GM23338 (cell line): ENCODE data around the gene CLEC1A. TPM values are rescaled to one million over a fixed set of nuclear protein-coding genes. Genes with fewer than 3 reads are reported as not detected.
A peak's percentile ranks its signal among the peaks of the same experiment; 100 is the strongest.

Source experiments
- ATAC-seq: fragments of 200-7000 bp; cut with Tn5 transposase; 3 replicates; pipeline ENCODE4 v1.9.1; 2020
- DNase-seq: peaks from one replicate; pipeline ENCODE4 v3.0.0-alpha.2; 2015; ENCODE audit warnings: low spot score
- H2AFZ ChIP-seq: fragments of 200-600 bp; sonication (generic); 2 replicates; pipeline ENCODE4 v1.8.0; 2016; ENCODE audit warnings: antibody characterized with exemption, mild to moderate bottlenecking, moderate library complexity
- H3F3A ChIP-seq: fragments of 200-600 bp; sonication (generic); replicated peaks from 2 replicates; pipeline ENCODE4 v1.8.0; 2017; ENCODE audit warnings: antibody characterized with exemption, mixed run types, low read depth
- H3K27ac ChIP-seq: fragments of 200-600 bp; sonication (generic); 2 replicates; pipeline ENCODE4 v1.6.1; 2016; ENCODE audit warnings: low read depth
- H3K27me3 ChIP-seq: fragments of 200-600 bp; sonication (generic); 2 replicates; pipeline ENCODE4 v1.8.0; 2016; ENCODE audit warnings: mild to moderate bottlenecking, mixed run types, moderate library complexity; ENCODE audit not compliant: insufficient read depth
- H3K36me3 ChIP-seq: fragments of 200-600 bp; sonication (generic); 2 replicates; pipeline ENCODE4 v1.8.0; 2016; ENCODE audit warnings: mild to moderate bottlenecking; ENCODE audit not compliant: insufficient read depth
- H3K4me1 ChIP-seq: fragments of 200-600 bp; sonication (generic); 2 replicates; pipeline ENCODE4 v1.8.0; 2016; ENCODE audit warnings: mild to moderate bottlenecking, moderate library complexity; ENCODE audit not compliant: insufficient read depth
- H3K4me2 ChIP-seq: fragments of 200-600 bp; sonication (generic); 2 replicates; pipeline ENCODE4 v1.7.1; 2017; ENCODE audit warnings: mixed run types
- H3K4me3 ChIP-seq: fragments of 200-600 bp; sonication (generic); 2 replicates; pipeline ENCODE4 v1.6.1; 2016; ENCODE audit warnings: mixed run types
- H3K79me2 ChIP-seq: fragments of 200-600 bp; sonication (generic); replicated peaks from 2 replicates; pipeline ENCODE4 v1.8.0; 2017; ENCODE audit warnings: mild to moderate bottlenecking; ENCODE audit not compliant: insufficient read depth
- H3K9me2 ChIP-seq: fragments of 200-600 bp; sonication (generic); 2 replicates; pipeline ENCODE4 v1.8.0; 2017; ENCODE audit not compliant: insufficient read depth
- H4K20me1 ChIP-seq: fragments of 200-600 bp; sonication (generic); replicated peaks from 2 replicates; pipeline ENCODE4 v1.8.0; 2017; ENCODE audit warnings: mild to moderate bottlenecking; ENCODE audit not compliant: insufficient read depth
- H3K27ac Mint-ChIP-seq: 2 replicates; pipeline ENCODE4 v1.8.0; 2020; ENCODE audit warnings: inconsistent platforms, mild to moderate bottlenecking, moderate library complexity, mixed read lengths
- H3K27me3 Mint-ChIP-seq: 3 replicates; pipeline ENCODE4 v1.8.0; 2022; ENCODE audit warnings: low read depth, mild to moderate bottlenecking, moderate library complexity, mixed read lengths, inconsistent platforms; ENCODE audit not compliant: insufficient read depth, poor library complexity
- H3K36me3 Mint-ChIP-seq: 3 replicates; pipeline ENCODE4 v1.8.0; 2021; ENCODE audit warnings: low read depth, mild to moderate bottlenecking, inconsistent platforms, moderate library complexity, mixed read lengths
- H3K4me1 Mint-ChIP-seq: 3 replicates; pipeline ENCODE4 v1.8.0; 2020; ENCODE audit warnings: mild to moderate bottlenecking, inconsistent platforms, mixed read lengths
- H3K4me3 Mint-ChIP-seq: 3 replicates; pipeline ENCODE4 v1.8.0; 2021; ENCODE audit warnings: moderate library complexity, mild to moderate bottlenecking, inconsistent platforms, mixed read lengths
- H3K9me3 Mint-ChIP-seq: 3 replicates; pipeline ENCODE4 v1.8.0; 2020; ENCODE audit warnings: moderate library complexity, mild to moderate bottlenecking, inconsistent platforms, mixed read lengths
- CREB1 ChIP-seq: fragments of 250-450 bp; sonication (Bioruptor Pico); IDR thresholded peaks from 2 replicates; pipeline ENCODE4 v1.5.0; 2020; ENCODE audit warnings: low read depth, mild to moderate bottlenecking, moderate library complexity
- EZH2 ChIP-seq: fragments of 200-600 bp; sonication (generic); IDR thresholded peaks from one replicate; pipeline ENCODE4 v1.8.0; 2017; ENCODE audit warnings: antibody characterized with exemption, mild to moderate bottlenecking, low read depth; ENCODE audit not compliant: unreplicated experiment
- JUNB ChIP-seq: IDR thresholded peaks from one replicate; pipeline ENCODE4 v1.6.1; 2016; ENCODE audit warnings: antibody characterized with exemption; ENCODE audit not compliant: unreplicated experiment
- NANOG ChIP-seq: IDR thresholded peaks from 2 replicates; pipeline ENCODE4 v1.6.1; 2016; ENCODE audit warnings: antibody characterized with exemption, borderline replicate concordance
- POLR2AphosphoS5 ChIP-seq: IDR thresholded peaks from 2 replicates; pipeline ENCODE4 v1.6.1; 2016; ENCODE audit warnings: antibody characterized with exemption, low read depth
- ZNF114 ChIP-seq: fragments of 250-450 bp; sonication (Bioruptor Pico); IDR thresholded peaks from 2 replicates; pipeline ENCODE4 v1.5.0; 2020; ENCODE audit warnings: mild to moderate bottlenecking, moderate library complexity
- ZNF331 ChIP-seq: fragments of 250-450 bp; sonication (Bioruptor Pico); IDR thresholded peaks from 2 replicates; pipeline ENCODE4 v1.5.0; 2020; ENCODE audit warnings: low read depth, mild to moderate bottlenecking, moderate library complexity
- ZNF462 ChIP-seq: fragments of 250-450 bp; sonication (Bioruptor Pico); IDR thresholded peaks from 2 replicates; pipeline ENCODE4 v1.5.0; 2020; ENCODE audit warnings: mild to moderate bottlenecking, moderate library complexity
- polyA plus RNA-seq: library from polyadenylated mRNA; unstranded; fragments of >200 nt; fragmentation: Nextera tagmentation; extraction: Ambion mirVana; gene quantifications from 2 replicates; pipeline ENCODE4 v1.2.1, GENCODE V29; 2016
- total RNA-seq: library from RNA; depleted of rRNA; stranded (reverse); fragments of >200 nt; shearing (Covaris generic); gene quantifications from 2 replicates; pipeline ENCODE4 v1.2.3, GENCODE V29; 2014
- TF ChIP-seq, protein P1 (sequence below): IDR thresholded peaks from 2 replicates; pipeline ENCODE4 v1.6.1; 2016; ENCODE audit warnings: antibody characterized with exemption

Gene CLEC1A
- total and polyA plus RNA-seq, 2 experiments from 2014 or later, result 1.1 TPM; not detected in 1

GRCh38 chr12:10067264-10067663 is 31.5 kb downstream of the CLEC1A start (continued):
- TF ChIP-seq ZNF462 (no peak), NANOG (no peak), POLR2AphosphoS5 (no peak), EZH2 (no peak)

GRCh38 chr12:10065241-10065640 is 33.5 kb downstream of the CLEC1A start:
- Mint-ChIP-seq H3K4me3 (no peak overlapping the region), H3K9me3 (no peaks in the 10 kb centered on the region), H3K27ac (no peak overlapping the region), H3K36me3 (no peaks in the 10 kb centered on the region), H3K27me3 (no peaks in the 10 kb centered on the region), H3K4me1 (peaks cover 11% of the 10 kb centered on the region)
- Histone ChIP-seq H3K79me2 (no peaks in the 10 kb centered on the region), H2AFZ (peak overlapping the region; percentile 54; the same call in 1 of the 2 replicates), H3F3A (no peaks in the 10 kb centered on the region), H3K4me2 (no peak overlapping the region), H3K27me3 (no peaks in the 10 kb centered on the region), H3K36me3 (no peaks in the 10 kb centered on the region), H4K20me1 (no peaks in the 10 kb centered on the region), H3K4me1 (0 out of 2 replicates have a peak, but pooled peaks cover 8% of the 10 kb centered on the region), H3K27ac (no peak overlapping the region), H3K9me2 (no peaks in the 10 kb centered on the region), H3K4me3 (no peak overlapping the region)
- no peak for ATAC-seq
- peak; percentile 2 for DNase-seq
- TF ChIP-seq ZNF331 (CRISPR knock-in tag), result no peak
- TF ChIP-seq, protein P1, sequence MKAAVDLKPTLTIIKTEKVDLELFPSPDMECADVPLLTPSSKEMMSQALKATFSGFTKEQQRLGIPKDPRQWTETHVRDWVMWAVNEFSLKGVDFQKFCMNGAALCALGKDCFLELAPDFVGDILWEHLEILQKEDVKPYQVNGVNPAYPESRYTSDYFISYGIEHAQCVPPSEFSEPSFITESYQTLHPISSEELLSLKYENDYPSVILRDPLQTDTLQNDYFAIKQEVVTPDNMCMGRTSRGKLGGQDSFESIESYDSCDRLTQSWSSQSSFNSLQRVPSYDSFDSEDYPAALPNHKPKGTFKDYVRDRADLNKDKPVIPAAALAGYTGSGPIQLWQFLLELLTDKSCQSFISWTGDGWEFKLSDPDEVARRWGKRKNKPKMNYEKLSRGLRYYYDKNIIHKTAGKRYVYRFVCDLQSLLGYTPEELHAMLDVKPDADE, result no peak
- no peak for TF ChIP-seq EZH2
- no peak for TF ChIP-seq JUNB
- no peak for TF ChIP-seq ZNF114 (CRISPR knock-in tag)
- no peak for TF ChIP-seq ZNF462
- no peak for TF ChIP-seq CREB1
